Gastroesophageal sphincter (tissue), 3 donors: ENCODE measurements around the gene NAA80.

ENCODE experiments used
- EP300 ChIP-seq: sonication (generic); formaldehyde crosslinking; IDR thresholded peaks from one replicate; pipeline ENCODE4 v1.6.1; 2017; ENCODE audit warnings: antibody characterized with exemption, mild to moderate bottlenecking
- POLR2A ChIP-seq, 2 donors: fragments of 450-650 bp; IDR thresholded peaks; one replicate each; pipeline ENCODE4 v1.6.1; 2017; ENCODE audit warnings: antibody characterized with exemption in 2 of 2, mild to moderate bottlenecking in 2 of 2, moderate library complexity in 1 of 2
- POLR2AphosphoS5 ChIP-seq: sonication (generic); formaldehyde crosslinking; IDR thresholded peaks from one replicate; pipeline ENCODE4 v1.6.1; 2017; ENCODE audit warnings: antibody characterized with exemption
- TF ChIP-seq, protein P1 (sequence below), 4 experiments: fragments of 200-600 bp in 2 of 4; fragments of 450-650 bp in 2 of 4; sonication (generic) in 1 of 4; IDR thresholded peaks; one replicate each; pipeline ENCODE4 v1.5.1; 2017 to 2019; ENCODE audit warnings: antibody characterized with exemption in 4 of 4, mild to moderate bottlenecking in 2 of 4, moderate library complexity in 2 of 4

DNA sequence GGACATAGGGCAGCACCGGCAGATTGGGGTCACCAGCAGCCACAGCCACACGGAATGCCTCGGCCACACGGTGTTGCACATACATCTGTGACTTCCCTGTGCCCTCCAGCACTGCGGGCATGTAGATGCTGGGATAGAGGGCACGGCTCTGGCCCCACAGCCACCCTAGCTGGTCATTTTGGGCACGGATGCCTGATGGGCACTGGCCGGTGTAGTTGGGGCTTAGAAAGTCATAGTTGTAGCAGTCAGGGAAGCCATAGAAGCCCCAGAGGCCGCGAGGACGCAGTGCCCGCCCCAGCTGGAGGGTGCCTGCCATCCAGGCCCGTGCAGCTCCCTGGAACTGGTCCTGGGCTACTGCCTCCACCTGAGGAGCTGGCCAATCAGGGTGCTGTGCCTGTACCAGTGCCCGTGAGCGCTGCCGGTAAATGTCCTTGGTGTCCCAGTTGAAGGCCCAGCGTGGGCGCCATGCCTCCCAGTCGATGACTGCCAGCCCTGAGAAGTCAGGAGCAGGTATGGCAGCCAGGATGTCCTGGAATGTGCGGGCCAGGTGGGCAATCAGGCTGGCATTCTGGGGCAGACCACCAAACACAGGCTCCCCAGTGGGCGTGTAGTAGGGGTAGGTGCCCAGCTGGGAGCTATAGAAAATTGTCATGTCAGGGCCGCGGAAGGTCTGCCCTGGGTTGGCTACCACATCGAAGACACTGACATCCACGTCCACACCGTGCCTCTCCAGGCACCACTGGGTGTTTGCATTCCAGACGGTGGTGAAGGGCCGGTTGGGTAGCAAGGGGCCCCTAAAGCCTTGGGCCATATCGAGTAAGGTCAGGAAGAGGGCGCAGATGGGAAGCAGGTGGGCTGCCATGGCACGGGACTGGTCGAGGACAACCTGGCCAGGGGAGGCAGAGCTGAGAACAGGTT lies 3.1 kb upstream of the NAA80 start:
- TF ChIP-seq POLR2AphosphoS5 (no peak), EP300 (no peak), POLR2A (IDR thresholded peaks at IDR 0.05) (no peak)
- TF ChIP-seq, protein P1, sequence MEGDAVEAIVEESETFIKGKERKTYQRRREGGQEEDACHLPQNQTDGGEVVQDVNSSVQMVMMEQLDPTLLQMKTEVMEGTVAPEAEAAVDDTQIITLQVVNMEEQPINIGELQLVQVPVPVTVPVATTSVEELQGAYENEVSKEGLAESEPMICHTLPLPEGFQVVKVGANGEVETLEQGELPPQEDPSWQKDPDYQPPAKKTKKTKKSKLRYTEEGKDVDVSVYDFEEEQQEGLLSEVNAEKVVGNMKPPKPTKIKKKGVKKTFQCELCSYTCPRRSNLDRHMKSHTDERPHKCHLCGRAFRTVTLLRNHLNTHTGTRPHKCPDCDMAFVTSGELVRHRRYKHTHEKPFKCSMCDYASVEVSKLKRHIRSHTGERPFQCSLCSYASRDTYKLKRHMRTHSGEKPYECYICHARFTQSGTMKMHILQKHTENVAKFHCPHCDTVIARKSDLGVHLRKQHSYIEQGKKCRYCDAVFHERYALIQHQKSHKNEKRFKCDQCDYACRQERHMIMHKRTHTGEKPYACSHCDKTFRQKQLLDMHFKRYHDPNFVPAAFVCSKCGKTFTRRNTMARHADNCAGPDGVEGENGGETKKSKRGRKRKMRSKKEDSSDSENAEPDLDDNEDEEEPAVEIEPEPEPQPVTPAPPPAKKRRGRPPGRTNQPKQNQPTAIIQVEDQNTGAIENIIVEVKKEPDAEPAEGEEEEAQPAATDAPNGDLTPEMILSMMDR (IDR thresholded peaks at IDR 0.05): no peak
